ENCODE measurements around the gene SPPL3. TPM values are rescaled to one million over a fixed set of nuclear protein-coding genes. Genes with fewer than 3 reads are reported as not detected.
"Not testable (repeated sequence)": the region's sequence is repeated elsewhere in the genome, so short reads cannot be mapped to it uniquely, and the experiment has no call there.

The SPPL3 gene
- polyA plus RNA-seq, 4 donors, result 8.4 to 57.8 (median 13.7) TPM

DNA sequence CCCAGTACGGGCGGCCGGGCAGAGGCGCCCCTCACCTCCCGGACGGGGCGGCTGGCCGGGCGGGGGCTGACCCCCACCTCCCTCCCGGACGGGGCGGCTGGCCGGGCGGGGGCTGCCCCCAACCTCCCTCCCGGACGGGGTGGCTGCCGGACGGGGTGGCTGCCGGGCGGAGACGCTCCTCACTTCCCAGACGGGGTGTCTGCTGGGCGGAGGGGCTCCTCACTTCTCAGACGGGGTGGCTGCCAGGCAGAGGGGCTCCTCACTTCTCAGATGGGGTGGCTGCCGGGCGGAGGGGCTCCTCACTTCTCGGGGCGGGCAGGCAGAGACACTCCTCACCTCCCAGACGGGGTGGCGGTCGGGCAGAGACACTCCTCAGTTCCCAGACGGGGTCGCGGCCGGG is 172.0 kb downstream of the SPPL3 start:
- H3K4me1 ChIP-seq (ENCODE audit: control insufficient read depth in 3 of 3, insufficient read depth in 2 of 3, low read depth in 1 of 3, low read length in 2 of 3); H3K27ac ChIP-seq (ENCODE audit: low read depth in 1 of 3, low read length in 2 of 3); H3K9me3 ChIP-seq (ENCODE audit: control insufficient read depth in 2 of 2, insufficient read depth in 1 of 2, low read depth in 1 of 2, low read length in 1 of 2); H3K4me3 ChIP-seq (ENCODE audit: low read depth in 1 of 3, low read length in 3 of 3); DNase-seq; FAIRE-seq; H3K27me3 ChIP-seq (ENCODE audit: control insufficient read depth in 3 of 3, insufficient read depth in 3 of 3, low read length in 3 of 3): not testable (repeated sequence)
- H3K36me3 ChIP-seq (ENCODE audit: control insufficient read depth in 3 of 3, insufficient read depth in 2 of 3, low read depth in 1 of 3, low read length in 3 of 3), result peaks cover 6 to 66% (median 18%) of the 10 kb centered on the region in 3 donors
- 97 to 98% (median 97%) methylated on average over 22 to 35 of the region's 35 CpGs for WGBS, 3 donors

DNA sequence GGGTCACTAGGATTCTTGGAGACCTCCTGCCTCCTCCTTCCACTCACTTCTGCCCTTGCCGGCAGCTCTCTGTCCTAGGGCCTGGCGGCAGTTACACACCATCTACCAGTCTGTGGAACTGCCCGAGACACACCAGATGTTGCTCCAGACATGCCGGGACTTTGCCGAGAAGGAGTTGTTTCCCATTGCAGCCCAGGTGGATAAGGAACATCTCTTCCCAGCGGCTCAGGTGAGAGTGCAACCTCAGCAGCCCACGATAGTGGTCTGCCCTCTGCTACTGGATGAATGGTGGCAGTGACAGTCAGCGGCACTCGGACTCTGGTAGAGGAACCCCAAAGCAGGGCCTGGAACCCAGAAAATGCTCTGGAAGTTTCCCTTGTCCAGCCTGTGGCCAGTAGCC is 177.2 kb downstream of the SPPL3 start:
- no peak for FAIRE-seq

DNA sequence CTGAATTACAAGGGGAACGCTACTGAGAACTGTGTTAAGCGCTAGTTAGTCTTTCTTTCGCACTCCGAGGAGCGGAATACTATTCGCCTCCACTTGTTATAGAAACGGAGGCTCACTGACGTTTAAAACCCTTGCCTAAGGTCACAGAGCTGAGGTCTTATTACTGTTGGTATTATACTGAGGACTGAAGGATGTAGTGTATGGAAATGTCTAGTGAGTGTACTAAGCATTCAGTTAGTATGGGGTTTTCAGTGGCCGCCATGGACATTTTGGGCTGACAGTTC is 177.7 kb downstream of the SPPL3 start:
- no peak for FAIRE-seq
- Histone ChIP-seq H3K9me3 (ENCODE audit: control insufficient read depth in 2 of 2, insufficient read depth in 1 of 2, low read depth in 1 of 2, low read length in 1 of 2) (peaks cover 0 to 2% of the 10 kb centered on the region in 2 donors), H3K4me1 (ENCODE audit: control insufficient read depth in 3 of 3, insufficient read depth in 2 of 3, low read depth in 1 of 3, low read length in 2 of 3) (peaks cover 0 to 17% (median 4%) of the 10 kb centered on the region in 3 donors), H3K27ac (ENCODE audit: low read depth in 1 of 3, low read length in 2 of 3) (peak overlapping the region; percentile 75 to 86 (median 85)), H3K27me3 (ENCODE audit: control insufficient read depth in 3 of 3, insufficient read depth in 3 of 3, low read length in 3 of 3) (no peaks in the 10 kb centered on the region), H3K36me3 (ENCODE audit: control insufficient read depth in 3 of 3, insufficient read depth in 2 of 3, low read depth in 1 of 3, low read length in 3 of 3) (peaks cover 11 to 66% (median 11%) of the 10 kb centered on the region in 3 donors), H3K4me3 (ENCODE audit: low read depth in 1 of 3, low read length in 3 of 3) (peak overlapping the region; percentile 73 to 81 (median 76))
- WGBS, 3 donors, result 27 to 66% (median 48%) methylated on average over 9 of the region's 9 CpGs
- no peak for DNase-seq

More for the DNA sequence above, 177.2 kb downstream of the SPPL3 start:
- H3K36me3 ChIP-seq (ENCODE audit: control insufficient read depth in 3 of 3, insufficient read depth in 2 of 3, low read depth in 1 of 3, low read length in 3 of 3), result peaks cover 11 to 61% (median 11%) of the 10 kb centered on the region in 3 donors
- H3K4me1 ChIP-seq (ENCODE audit: control insufficient read depth in 3 of 3, insufficient read depth in 2 of 3, low read depth in 1 of 3, low read length in 2 of 3), result peaks cover 0 to 15% (median 4%) of the 10 kb centered on the region in 3 donors
- no peaks in the 10 kb centered on the region for H3K27me3 ChIP-seq (ENCODE audit: control insufficient read depth in 3 of 3, insufficient read depth in 3 of 3, low read length in 3 of 3)
- 11 to 72% (median 37%) methylated on average over 9 of the region's 9 CpGs for WGBS, 3 donors
- peak overlapping the region in 2 of 3 donors; percentile 76 to 81 for H3K4me3 ChIP-seq (ENCODE audit: low read depth in 1 of 3, low read length in 3 of 3)
- H3K27ac ChIP-seq (ENCODE audit: low read depth in 1 of 3, low read length in 2 of 3), result peak overlapping the region in 1 of 3 donors; percentile 86
- DNase-seq, result peak in 1 of 2 donors; percentile 36
- peaks cover 0 to 2% of the 10 kb centered on the region in 2 donors for H3K9me3 ChIP-seq (ENCODE audit: control insufficient read depth in 2 of 2, insufficient read depth in 1 of 2, low read depth in 1 of 2, low read length in 1 of 2)

DNA sequence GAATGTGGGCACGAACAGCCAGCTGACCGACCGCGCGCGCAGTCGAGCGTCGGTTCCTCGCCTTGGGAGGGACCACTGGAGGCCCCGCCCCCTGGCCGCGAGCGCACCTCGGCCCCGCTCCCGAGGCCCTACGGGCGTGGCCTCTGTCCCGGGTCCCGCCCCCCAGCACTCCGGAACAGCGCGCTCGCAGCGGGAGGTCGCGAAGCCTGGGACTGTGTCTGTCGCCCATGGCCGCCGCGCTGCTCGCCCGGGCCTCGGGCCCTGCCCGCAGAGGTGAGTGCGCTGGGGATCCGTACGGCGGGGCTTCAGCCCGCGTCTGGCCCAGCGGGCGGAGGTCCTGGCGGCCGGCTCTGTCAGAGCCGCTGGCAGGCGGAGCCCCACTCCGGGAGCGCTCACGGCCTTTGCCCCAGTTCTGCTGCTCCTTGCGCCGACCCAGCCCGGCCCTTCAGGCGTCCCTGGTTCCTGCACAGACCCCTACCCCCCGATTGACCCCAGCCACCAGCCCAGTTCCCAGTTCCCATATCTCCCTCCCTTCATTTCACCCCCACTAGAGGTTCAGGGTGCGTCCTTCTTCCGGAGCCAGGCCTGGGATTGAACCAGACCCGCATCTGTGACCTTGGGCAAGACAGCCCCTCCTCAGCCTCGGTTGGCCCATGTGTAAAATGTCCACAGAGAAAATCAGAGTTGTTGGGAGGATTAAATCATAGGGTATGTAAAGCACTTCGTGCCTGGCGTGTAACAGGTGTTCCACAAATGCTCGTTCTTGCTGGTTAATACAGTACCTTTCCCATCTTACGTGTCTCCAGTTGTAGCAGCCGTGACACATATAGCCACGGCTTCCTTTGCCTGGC is 178.3 kb downstream of the SPPL3 start, which contains the start of gene ACADS:
ACADS (plus strand) TSS at position 168 of the 851 bp plus-strand sequence; CDS start at position 228, 60 bp downstream.
- no peak for FAIRE-seq

DNA sequence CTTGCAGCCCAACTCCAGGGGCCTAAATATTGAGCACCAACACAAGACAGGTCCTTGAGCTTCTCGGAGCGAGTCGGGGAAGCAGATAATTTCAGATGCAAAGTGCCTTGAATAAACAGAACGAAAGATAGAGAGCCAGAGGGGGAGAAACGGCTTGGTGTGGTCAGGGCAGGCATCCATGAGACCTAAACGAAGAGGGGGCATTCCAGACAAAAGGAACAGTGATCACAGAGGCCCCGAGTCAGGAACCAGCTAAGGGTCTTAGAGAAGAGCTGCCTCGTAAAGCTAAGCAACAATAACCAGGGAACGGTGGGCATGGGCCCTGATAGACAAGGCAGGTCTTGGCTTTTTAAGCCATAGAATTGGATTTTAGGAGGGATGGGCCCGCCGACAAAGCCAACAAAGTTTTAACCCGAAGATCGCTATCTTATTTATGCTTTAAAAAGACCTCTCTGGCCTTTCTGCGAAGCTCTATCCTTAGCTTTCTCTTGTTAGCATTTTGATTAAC is 179.0 kb downstream of the SPPL3 start:
- Histone ChIP-seq H3K27me3 (ENCODE audit: control insufficient read depth in 3 of 3, insufficient read depth in 3 of 3, low read length in 3 of 3) (no peaks in the 10 kb centered on the region), H3K27ac (ENCODE audit: low read depth in 1 of 3, low read length in 2 of 3) (peak overlapping the region in 2 of 3 donors; percentile 40 to 45), H3K36me3 (ENCODE audit: control insufficient read depth in 3 of 3, insufficient read depth in 2 of 3, low read depth in 1 of 3, low read length in 3 of 3) (peaks cover 11 to 66% (median 14%) of the 10 kb centered on the region in 3 donors), H3K9me3 (ENCODE audit: control insufficient read depth in 2 of 2, insufficient read depth in 1 of 2, low read depth in 1 of 2, low read length in 1 of 2) (no peaks in the 10 kb centered on the region), H3K4me3 (ENCODE audit: low read depth in 1 of 3, low read length in 3 of 3) (peak overlapping the region in 1 of 3 donors; percentile 81), H3K4me1 (ENCODE audit: control insufficient read depth in 3 of 3, insufficient read depth in 2 of 3, low read depth in 1 of 3, low read length in 2 of 3) (peaks cover under 1 to 29% (median 7%) of the 10 kb centered on the region in 3 donors)
- DNase-seq, result no peak
- whole genome bisulfite sequencing, 3 donors, result 12 to 25% (median 24%) methylated on average over 14 of the region's 14 CpGs
- FAIRE-seq, result no peak

More for the DNA sequence above, 178.3 kb downstream of the SPPL3 start, which contains the start of gene ACADS:
- WGBS, 3 donors, result 2 to 6% (median 5%) methylated on average over 59 to 66 of the region's 66 CpGs
- peak within 1 kb of the TSS; percentile 75 to 86 (median 85) for H3K27ac ChIP-seq (ENCODE audit: low read depth in 1 of 3, low read length in 2 of 3)
- peaks cover 0 to 22% (median 4%) of the 10 kb centered on the region in 3 donors for H3K4me1 ChIP-seq (ENCODE audit: control insufficient read depth in 3 of 3, insufficient read depth in 2 of 3, low read depth in 1 of 3, low read length in 2 of 3)
- no peaks in the 10 kb centered on the region for H3K9me3 ChIP-seq (ENCODE audit: control insufficient read depth in 2 of 2, insufficient read depth in 1 of 2, low read depth in 1 of 2, low read length in 1 of 2)
- H3K27me3 ChIP-seq (ENCODE audit: control insufficient read depth in 3 of 3, insufficient read depth in 3 of 3, low read length in 3 of 3), result no peaks in the 10 kb centered on the region
- peak; percentile 93 to 97 for DNase-seq
- peaks cover 11 to 67% (median 15%) of the 10 kb centered on the region in 3 donors for H3K36me3 ChIP-seq (ENCODE audit: control insufficient read depth in 3 of 3, insufficient read depth in 2 of 3, low read depth in 1 of 3, low read length in 3 of 3)
- peak within 1 kb of the TSS; percentile 73 to 81 (median 76) for H3K4me3 ChIP-seq (ENCODE audit: low read depth in 1 of 3, low read length in 3 of 3)

DNA sequence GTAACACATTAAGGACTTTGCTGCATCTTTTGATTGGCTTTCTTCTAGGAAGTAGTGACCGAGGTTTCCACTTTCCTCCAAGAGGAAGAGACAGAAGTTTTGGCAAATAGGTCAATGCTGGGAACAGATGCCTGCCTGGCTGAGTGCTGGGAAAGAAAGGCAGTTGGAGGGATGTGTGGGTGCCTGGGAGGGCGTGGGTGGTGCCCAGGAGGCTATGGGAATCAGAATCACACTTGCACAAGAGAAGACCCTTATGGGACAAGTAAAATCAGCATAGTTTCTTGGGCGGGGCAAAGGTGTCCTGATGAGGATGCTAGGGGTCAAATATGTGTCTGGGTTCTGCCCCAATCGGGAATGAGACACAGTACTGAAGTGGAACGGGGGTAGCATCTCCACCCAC is 179.4 kb downstream of the SPPL3 start:
- no peak for FAIRE-seq
- Histone ChIP-seq H3K36me3 (ENCODE audit: control insufficient read depth in 3 of 3, insufficient read depth in 2 of 3, low read depth in 1 of 3, low read length in 3 of 3) (peaks cover 13 to 66% (median 14%) of the 10 kb centered on the region in 3 donors), H3K27ac (ENCODE audit: low read depth in 1 of 3, low read length in 2 of 3) (no peak overlapping the region), H3K27me3 (ENCODE audit: control insufficient read depth in 3 of 3, insufficient read depth in 3 of 3, low read length in 3 of 3) (no peaks in the 10 kb centered on the region), H3K4me3 (ENCODE audit: low read depth in 1 of 3, low read length in 3 of 3) (no peak overlapping the region), H3K9me3 (ENCODE audit: control insufficient read depth in 2 of 2, insufficient read depth in 1 of 2, low read depth in 1 of 2, low read length in 1 of 2) (no peaks in the 10 kb centered on the region), H3K4me1 (ENCODE audit: control insufficient read depth in 3 of 3, insufficient read depth in 2 of 3, low read depth in 1 of 3, low read length in 2 of 3) (peaks cover 5 to 34% (median 9%) of the 10 kb centered on the region in 3 donors)
- no peak for DNase-seq
- 66 to 70% (median 66%) methylated on average over 5 of the region's 5 CpGs for WGBS, 3 donors

DNA sequence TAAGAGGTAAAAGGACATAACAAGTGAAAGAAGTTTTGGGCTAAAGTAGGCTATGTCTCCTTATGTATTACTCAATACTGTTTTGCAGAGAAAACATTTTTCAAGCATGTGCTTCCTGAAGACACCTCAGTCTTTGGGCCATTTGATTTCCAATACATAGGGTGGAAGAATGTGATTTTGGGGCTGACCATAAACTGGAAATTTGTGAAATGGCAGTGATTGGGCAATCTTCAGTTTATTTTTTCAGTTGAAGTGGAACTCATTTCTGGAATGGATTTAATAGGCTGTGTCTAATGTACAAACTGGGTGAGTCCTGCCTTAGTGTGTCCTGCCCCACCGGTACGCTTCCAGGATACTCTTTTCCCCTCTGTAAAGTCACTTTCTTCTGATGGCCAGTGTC is 181.4 kb downstream of the SPPL3 start:
- 97 to 100% (median 98%) methylated on average over 2 of the region's 2 CpGs for WGBS, 3 donors
- no peak for DNase-seq
- H3K36me3 ChIP-seq (ENCODE audit: control insufficient read depth in 3 of 3, insufficient read depth in 2 of 3, low read depth in 1 of 3, low read length in 3 of 3), result peaks cover 6 to 62% (median 17%) of the 10 kb centered on the region in 3 donors
- peaks cover 8 to 51% (median 12%) of the 10 kb centered on the region in 3 donors for H3K4me1 ChIP-seq (ENCODE audit: control insufficient read depth in 3 of 3, insufficient read depth in 2 of 3, low read depth in 1 of 3, low read length in 2 of 3)
- H3K27me3 ChIP-seq (ENCODE audit: control insufficient read depth in 3 of 3, insufficient read depth in 3 of 3, low read length in 3 of 3), result no peaks in the 10 kb centered on the region
- H3K9me3 ChIP-seq (ENCODE audit: control insufficient read depth in 2 of 2, insufficient read depth in 1 of 2, low read depth in 1 of 2, low read length in 1 of 2), result no peaks in the 10 kb centered on the region
- no peak overlapping the region for H3K27ac ChIP-seq (ENCODE audit: low read depth in 1 of 3, low read length in 2 of 3)
- no peak overlapping the region for H3K4me3 ChIP-seq (ENCODE audit: low read depth in 1 of 3, low read length in 3 of 3)
- FAIRE-seq, result no peak

DNA sequence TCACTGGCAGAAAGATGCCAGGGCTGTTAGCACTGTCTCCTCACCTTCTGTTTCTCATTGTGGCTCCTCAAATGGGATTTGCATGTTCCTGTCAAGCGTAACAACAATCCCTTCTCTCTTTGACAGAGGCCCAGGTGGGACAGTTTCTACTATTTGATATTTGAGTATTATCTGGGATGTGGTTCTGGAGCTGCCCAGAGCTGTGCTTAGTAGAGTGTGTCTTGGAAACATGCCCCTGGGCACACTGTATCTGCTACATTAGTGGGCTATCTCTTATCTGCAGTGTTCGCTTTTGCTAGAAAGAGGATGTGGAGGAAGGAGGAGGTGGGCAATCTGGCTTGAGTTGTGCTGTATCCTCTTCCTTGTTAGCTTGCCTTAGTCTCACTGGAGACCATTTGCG is 182.3 kb downstream of the SPPL3 start:
- whole genome bisulfite sequencing, 3 donors, result 90 to 96% (median 91%) methylated on average over 3 of the region's 3 CpGs
- no peak overlapping the region for H3K27ac ChIP-seq (ENCODE audit: low read depth in 1 of 3, low read length in 2 of 3)
- no peak for DNase-seq
- no peaks in the 10 kb centered on the region for H3K27me3 ChIP-seq (ENCODE audit: control insufficient read depth in 3 of 3, insufficient read depth in 3 of 3, low read length in 3 of 3)
- H3K4me1 ChIP-seq (ENCODE audit: control insufficient read depth in 3 of 3, insufficient read depth in 2 of 3, low read depth in 1 of 3, low read length in 2 of 3), result peaks cover 8 to 48% (median 12%) of the 10 kb centered on the region in 3 donors
- H3K4me3 ChIP-seq (ENCODE audit: low read depth in 1 of 3, low read length in 3 of 3), result no peak overlapping the region
- peaks cover 6 to 64% (median 18%) of the 10 kb centered on the region in 3 donors for H3K36me3 ChIP-seq (ENCODE audit: control insufficient read depth in 3 of 3, insufficient read depth in 2 of 3, low read depth in 1 of 3, low read length in 3 of 3)
- no peaks in the 10 kb centered on the region for H3K9me3 ChIP-seq (ENCODE audit: control insufficient read depth in 2 of 2, insufficient read depth in 1 of 2, low read depth in 1 of 2, low read length in 1 of 2)
- FAIRE-seq, result no peak

Data from small intestine (tissue), 7 donors.